ENCODE results near the gene SLC2A13.
"Not testable (repeated sequence)": the region's sequence is repeated elsewhere in the genome, so short reads cannot be mapped to it uniquely, and the experiment has no call there.

Gene SLC2A13

GRCh38 chr12:39912211-39912980 lies 193.5 kb downstream of the SLC2A13 start:
- no peak overlapping the region for H3K27ac ChIP-seq
- in situ Hi-C loops (cut with HindIII; ENCODE audit: low pct_ligation_motif_present, low sequenced_read_pairs) = no loop called here
- DNase-seq = no peak
- no peak overlapping the region for H3K4me3 ChIP-seq (ENCODE audit: low read depth, low read length)
- TF ChIP-seq CTCF (IDR thresholded peaks at IDR 0.05; ENCODE audit: low read depth, low read length, missing control alignments) = no peak
- H3K36me3 ChIP-seq (replicated peaks) = no peaks in the 10 kb centered on the region
- no peaks in the 10 kb centered on the region for H3K27me3 ChIP-seq (replicated peaks)

- in situ Hi-C loops (cut with HindIII; ENCODE audit: low pct_ligation_motif_present, low sequenced_read_pairs) = no loop called here
- H3K36me3 ChIP-seq (replicated peaks) = no peaks in the 10 kb centered on the region
- H3K27ac ChIP-seq = no peak overlapping the region
Measured at GRCh38 chr12:39906237-39906636, 199.6 kb downstream of the SLC2A13 start.

GRCh38 chr12:39905152-39905551 lies 200.7 kb downstream of the SLC2A13 start:
- in situ Hi-C loops (cut with HindIII; ENCODE audit: low pct_ligation_motif_present, low sequenced_read_pairs) = no loop called here
- H3K4me3 ChIP-seq (ENCODE audit: low read depth, low read length) = no peak overlapping the region
- DNase-seq = no peak
- no peaks in the 10 kb centered on the region for H3K36me3 ChIP-seq (replicated peaks)
- no peak for TF ChIP-seq CTCF (IDR thresholded peaks at IDR 0.05; ENCODE audit: low read depth, low read length, missing control alignments)
- no peak overlapping the region for H3K27ac ChIP-seq
- H3K27me3 ChIP-seq (replicated peaks) = no peaks in the 10 kb centered on the region

More at GRCh38 chr12:39906237-39906636, 199.6 kb downstream of the SLC2A13 start:
- no peak for DNase-seq
- H3K27me3 ChIP-seq (replicated peaks) = no peaks in the 10 kb centered on the region
- H3K4me3 ChIP-seq (ENCODE audit: low read depth, low read length) = no peak overlapping the region
- TF ChIP-seq CTCF (IDR thresholded peaks at IDR 0.05; ENCODE audit: low read depth, low read length, missing control alignments) = no peak

GRCh38 chr12:39902821-39903220 lies 203.1 kb downstream of the SLC2A13 start:
- in situ Hi-C loops (cut with HindIII; ENCODE audit: low pct_ligation_motif_present, low sequenced_read_pairs) = no loop called here
- no peaks in the 10 kb centered on the region for H3K36me3 ChIP-seq (replicated peaks)
- no peak overlapping the region for H3K27ac ChIP-seq
- no peak overlapping the region for H3K4me3 ChIP-seq (ENCODE audit: low read depth, low read length)
- no peaks in the 10 kb centered on the region for H3K27me3 ChIP-seq (replicated peaks)
- no peak for DNase-seq
- TF ChIP-seq CTCF (IDR thresholded peaks at IDR 0.05; ENCODE audit: low read depth, low read length, missing control alignments) = no peak

GRCh38 chr12:39897315-39897714 lies 208.6 kb downstream of the SLC2A13 start:
- Histone ChIP-seq H3K36me3 (replicated peaks) (no peaks in the 10 kb centered on the region), H3K4me3 (ENCODE audit: low read depth, low read length) (no peak overlapping the region), H3K27ac (no peak overlapping the region), H3K27me3 (replicated peaks) (no peaks in the 10 kb centered on the region)
- TF ChIP-seq CTCF (IDR thresholded peaks at IDR 0.05; ENCODE audit: low read depth, low read length, missing control alignments) = no peak
- no peak for DNase-seq
- in situ Hi-C loops (cut with HindIII; ENCODE audit: low pct_ligation_motif_present, low sequenced_read_pairs) = no loop called here

- H3K27me3 ChIP-seq (replicated peaks); H3K36me3 ChIP-seq (replicated peaks); H3K27ac ChIP-seq; in situ Hi-C loops (cut with HindIII; ENCODE audit: low pct_ligation_motif_present, low sequenced_read_pairs); DNase-seq; H3K4me3 ChIP-seq (ENCODE audit: low read depth, low read length): not testable (repeated sequence)
Measured at GRCh38 chr12:39893388-39893787, 212.5 kb downstream of the SLC2A13 start.
